Measurements from ENCODE around the gene ABHD11. TPM values are rescaled to one million over a fixed set of nuclear protein-coding genes. Genes with fewer than 3 reads are reported as not detected.

Gene ABHD11
- polyA plus RNA-seq, 2 donors: 22.6 to 28.3 TPM

GRCh38 chr7:73736885-73737284, 1.7 kb downstream of the ABHD11 start:
- Histone ChIP-seq H3K4me1 (ENCODE audit: control insufficient read depth in 2 of 2, insufficient read depth in 2 of 2, low read length in 1 of 2) (peaks cover 0 to 22% of the 10 kb centered on the region in 2 donors), H3K4me3 (ENCODE audit: low read depth in 1 of 2, low read length in 2 of 2) (no peak overlapping the region), H3K9me3 (ENCODE audit: control insufficient read depth in 2 of 2, insufficient read depth in 1 of 2, low read depth in 1 of 2, low read length in 1 of 2) (no peaks in the 10 kb centered on the region), H3K36me3 (ENCODE audit: control insufficient read depth in 2 of 2, insufficient read depth in 2 of 2, low read length in 1 of 2) (peaks cover 5 to 16% of the 10 kb centered on the region in 2 donors), H3K27me3 (ENCODE audit: control insufficient read depth in 1 of 2, insufficient read depth in 2 of 2, low read length in 2 of 2) (no peaks in the 10 kb centered on the region), H3K27ac (ENCODE audit: low read depth in 2 of 2, low read length in 1 of 2) (no peak overlapping the region)
- WGBS, 2 donors: 89 to 93% methylated on average over 14 of the region's 14 CpGs

DNA sequence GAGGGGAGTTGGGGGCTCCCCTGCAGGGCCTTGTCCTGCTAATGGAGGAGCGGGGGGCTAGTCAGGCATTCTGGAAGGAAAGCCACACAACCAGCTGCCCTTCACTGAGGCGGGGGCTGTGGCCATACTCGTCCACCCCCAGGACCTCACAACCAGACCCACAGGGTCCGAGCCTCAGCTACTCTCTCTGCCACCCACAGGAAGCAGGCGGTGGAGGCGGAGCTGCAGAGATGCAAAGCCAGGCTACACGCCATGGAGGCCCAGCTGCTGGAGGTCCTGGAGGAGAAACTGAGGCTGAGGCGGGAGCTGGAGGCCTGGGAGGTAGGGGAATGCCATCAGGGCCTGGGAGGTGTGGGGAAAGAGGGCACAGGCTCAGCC, 3.1 kb downstream of the ABHD11 start:
- peak overlapping the region; percentile 62 to 89 for H3K27ac ChIP-seq (ENCODE audit: low read depth in 2 of 2, low read length in 1 of 2)
- no peaks in the 10 kb centered on the region for H3K27me3 ChIP-seq (ENCODE audit: control insufficient read depth in 1 of 2, insufficient read depth in 2 of 2, low read length in 2 of 2)
- H3K4me3 ChIP-seq (ENCODE audit: low read depth in 1 of 2, low read length in 2 of 2): no peak overlapping the region
- H3K4me1 ChIP-seq (ENCODE audit: control insufficient read depth in 2 of 2, insufficient read depth in 2 of 2, low read length in 1 of 2): peaks cover 0 to 22% of the 10 kb centered on the region in 2 donors
- peaks cover 5 to 16% of the 10 kb centered on the region in 2 donors for H3K36me3 ChIP-seq (ENCODE audit: control insufficient read depth in 2 of 2, insufficient read depth in 2 of 2, low read length in 1 of 2)
- WGBS, 2 donors: 87 to 88% methylated on average over 8 of the region's 8 CpGs
- H3K9me3 ChIP-seq (ENCODE audit: control insufficient read depth in 2 of 2, insufficient read depth in 1 of 2, low read depth in 1 of 2, low read length in 1 of 2): no peaks in the 10 kb centered on the region

GRCh38 chr7:73734619-73735527, 3.7 kb downstream of the ABHD11 start:
- Histone ChIP-seq H3K9me3 (ENCODE audit: control insufficient read depth in 2 of 2, insufficient read depth in 1 of 2, low read depth in 1 of 2, low read length in 1 of 2) (no peaks in the 10 kb centered on the region), H3K4me1 (ENCODE audit: control insufficient read depth in 2 of 2, insufficient read depth in 2 of 2, low read length in 1 of 2) (peaks cover 0 to 22% of the 10 kb centered on the region in 2 donors), H3K27ac (ENCODE audit: low read depth in 2 of 2, low read length in 1 of 2) (peak overlapping the region; percentile 62 to 89), H3K36me3 (ENCODE audit: control insufficient read depth in 2 of 2, insufficient read depth in 2 of 2, low read length in 1 of 2) (peaks cover 5 to 16% of the 10 kb centered on the region in 2 donors), H3K4me3 (ENCODE audit: low read depth in 1 of 2, low read length in 2 of 2) (no peak overlapping the region), H3K27me3 (ENCODE audit: control insufficient read depth in 1 of 2, insufficient read depth in 2 of 2, low read length in 2 of 2) (no peaks in the 10 kb centered on the region)
- WGBS, 2 donors: 57% methylated on average over 15 to 16 of the region's 16 CpGs

DNA sequence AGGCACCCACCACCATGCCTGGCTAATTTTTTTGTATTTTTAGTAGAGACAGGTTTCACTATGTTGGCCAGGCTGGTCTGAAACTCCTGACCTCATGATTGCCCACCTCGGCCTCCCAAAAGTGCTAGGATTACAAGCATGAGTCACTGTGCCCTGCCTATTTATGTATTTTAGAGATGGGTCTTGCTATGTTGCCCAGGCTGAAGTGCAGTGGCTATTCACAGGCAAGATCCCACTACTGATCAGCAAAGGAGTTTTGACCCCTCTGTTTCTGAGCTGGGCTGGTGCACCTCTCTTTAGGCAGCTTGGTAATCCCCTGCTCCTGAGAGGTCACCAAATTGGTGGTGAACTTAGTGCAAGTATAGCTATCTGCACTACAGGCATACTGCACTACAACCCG, 6.2 kb downstream of the ABHD11 start:
- no peak overlapping the region for H3K4me3 ChIP-seq (ENCODE audit: low read depth in 1 of 2, low read length in 2 of 2)
- peaks cover 5 to 14% of the 10 kb centered on the region in 2 donors for H3K36me3 ChIP-seq (ENCODE audit: control insufficient read depth in 2 of 2, insufficient read depth in 2 of 2, low read length in 1 of 2)
- H3K4me1 ChIP-seq (ENCODE audit: control insufficient read depth in 2 of 2, insufficient read depth in 2 of 2, low read length in 1 of 2): peaks cover 0 to 13% of the 10 kb centered on the region in 2 donors
- H3K27me3 ChIP-seq (ENCODE audit: control insufficient read depth in 1 of 2, insufficient read depth in 2 of 2, low read length in 2 of 2): no peaks in the 10 kb centered on the region
- 51 to 66% methylated on average over 2 of the region's 2 CpGs for WGBS, 2 donors
- H3K27ac ChIP-seq (ENCODE audit: low read depth in 2 of 2, low read length in 1 of 2): no peak overlapping the region
- no peaks in the 10 kb centered on the region for H3K9me3 ChIP-seq (ENCODE audit: control insufficient read depth in 2 of 2, insufficient read depth in 1 of 2, low read depth in 1 of 2, low read length in 1 of 2)

GRCh38 chr7:73730485-73730884, 8.1 kb downstream of the ABHD11 start:
- Histone ChIP-seq H3K4me1 (ENCODE audit: control insufficient read depth in 2 of 2, insufficient read depth in 2 of 2, low read length in 1 of 2) (peaks cover 0 to 11% of the 10 kb centered on the region in 2 donors), H3K27ac (ENCODE audit: low read depth in 2 of 2, low read length in 1 of 2) (no peak overlapping the region), H3K27me3 (ENCODE audit: control insufficient read depth in 1 of 2, insufficient read depth in 2 of 2, low read length in 2 of 2) (no peaks in the 10 kb centered on the region), H3K4me3 (ENCODE audit: low read depth in 1 of 2, low read length in 2 of 2) (no peak overlapping the region), H3K36me3 (ENCODE audit: control insufficient read depth in 2 of 2, insufficient read depth in 2 of 2, low read length in 1 of 2) (no peaks in the 10 kb centered on the region), H3K9me3 (ENCODE audit: control insufficient read depth in 2 of 2, insufficient read depth in 1 of 2, low read depth in 1 of 2, low read length in 1 of 2) (no peaks in the 10 kb centered on the region)
- 41 to 42% methylated on average over 3 of the region's 3 CpGs for WGBS, 2 donors

DNA sequence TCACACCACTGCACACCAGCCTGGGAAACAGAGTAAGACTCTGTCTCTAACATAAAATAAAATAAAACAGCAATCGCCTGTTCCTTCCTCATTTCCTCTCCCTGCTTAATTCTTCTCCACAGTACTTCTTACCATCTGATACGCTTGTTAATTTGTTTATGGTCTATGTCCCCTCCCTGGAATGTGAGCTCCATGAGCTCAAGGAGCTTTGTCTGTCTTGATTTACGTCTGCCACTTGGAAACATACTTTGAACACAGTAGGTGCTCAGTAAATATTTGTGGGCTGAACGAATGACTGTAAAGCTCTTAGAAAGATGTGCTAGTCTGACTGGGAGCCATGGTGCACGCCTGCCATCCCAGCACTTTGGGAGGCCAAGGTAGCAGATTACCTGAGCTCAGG, 10.1 kb downstream of the ABHD11 start:
- 56% methylated on average over 5 of the region's 5 CpGs for WGBS, 2 donors
- H3K9me3 ChIP-seq (ENCODE audit: control insufficient read depth in 2 of 2, insufficient read depth in 1 of 2, low read depth in 1 of 2, low read length in 1 of 2): no peaks in the 10 kb centered on the region

GRCh38 chr7:73727952-73728351, 10.7 kb downstream of the ABHD11 start:
- Histone ChIP-seq H3K4me3 (ENCODE audit: low read depth in 1 of 2, low read length in 2 of 2) (no peak overlapping the region), H3K36me3 (ENCODE audit: control insufficient read depth in 2 of 2, insufficient read depth in 2 of 2, low read length in 1 of 2) (no peaks in the 10 kb centered on the region), H3K27me3 (ENCODE audit: control insufficient read depth in 1 of 2, insufficient read depth in 2 of 2, low read length in 2 of 2) (no peaks in the 10 kb centered on the region), H3K27ac (ENCODE audit: low read depth in 2 of 2, low read length in 1 of 2) (no peak overlapping the region), H3K4me1 (ENCODE audit: control insufficient read depth in 2 of 2, insufficient read depth in 2 of 2, low read length in 1 of 2) (peaks cover 0 to 2% of the 10 kb centered on the region in 2 donors), H3K9me3 (ENCODE audit: control insufficient read depth in 2 of 2, insufficient read depth in 1 of 2, low read depth in 1 of 2, low read length in 1 of 2) (no peaks in the 10 kb centered on the region)
- 75 to 77% methylated on average over 3 of the region's 3 CpGs for WGBS, 2 donors

More for the DNA sequence above, 10.1 kb downstream of the ABHD11 start:
- H3K36me3 ChIP-seq (ENCODE audit: control insufficient read depth in 2 of 2, insufficient read depth in 2 of 2, low read length in 1 of 2): no peaks in the 10 kb centered on the region
- H3K4me1 ChIP-seq (ENCODE audit: control insufficient read depth in 2 of 2, insufficient read depth in 2 of 2, low read length in 1 of 2): peaks cover 0 to 2% of the 10 kb centered on the region in 2 donors
- H3K27me3 ChIP-seq (ENCODE audit: control insufficient read depth in 1 of 2, insufficient read depth in 2 of 2, low read length in 2 of 2): no peaks in the 10 kb centered on the region
- no peak overlapping the region for H3K4me3 ChIP-seq (ENCODE audit: low read depth in 1 of 2, low read length in 2 of 2)
- H3K27ac ChIP-seq (ENCODE audit: low read depth in 2 of 2, low read length in 1 of 2): no peak overlapping the region

- Histone ChIP-seq H3K9me3 (ENCODE audit: control insufficient read depth in 2 of 2, insufficient read depth in 1 of 2, low read depth in 1 of 2, low read length in 1 of 2) (no peaks in the 10 kb centered on the region), H3K27ac (ENCODE audit: low read depth in 2 of 2, low read length in 1 of 2) (no peak overlapping the region), H3K36me3 (ENCODE audit: control insufficient read depth in 2 of 2, insufficient read depth in 2 of 2, low read length in 1 of 2) (no peaks in the 10 kb centered on the region), H3K27me3 (ENCODE audit: control insufficient read depth in 1 of 2, insufficient read depth in 2 of 2, low read length in 2 of 2) (no peaks in the 10 kb centered on the region), H3K4me1 (ENCODE audit: control insufficient read depth in 2 of 2, insufficient read depth in 2 of 2, low read length in 1 of 2) (peaks cover 0 to 4% of the 10 kb centered on the region in 2 donors), H3K4me3 (ENCODE audit: low read depth in 1 of 2, low read length in 2 of 2) (no peak overlapping the region)
- WGBS, 2 donors: 41 to 65% methylated on average over 1 of the region's 1 CpG
These were observed 12.5 kb downstream of the ABHD11 start for GRCh38 chr7:73726083-73726466.

DNA sequence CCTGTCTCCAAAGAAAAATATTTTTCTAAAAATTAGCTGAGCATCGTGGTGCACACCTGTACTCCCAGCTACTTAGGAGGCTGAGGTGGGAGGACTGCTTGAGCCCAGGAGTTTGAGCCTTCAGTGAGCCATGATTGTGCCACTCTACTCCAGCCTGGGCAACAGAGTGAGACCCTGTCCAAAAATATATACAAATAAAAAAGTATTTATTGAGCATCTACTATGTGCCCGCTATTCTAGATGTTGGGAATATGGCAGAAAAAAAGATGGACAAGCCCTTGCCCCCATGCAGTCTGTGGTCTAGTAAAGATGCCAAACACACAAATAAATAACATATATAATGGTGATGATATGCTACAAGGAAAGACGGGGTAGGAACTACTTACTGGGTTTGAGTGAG, 14.8 kb downstream of the ABHD11 start:
- Histone ChIP-seq H3K36me3 (ENCODE audit: control insufficient read depth in 2 of 2, insufficient read depth in 2 of 2, low read length in 1 of 2) (no peaks in the 10 kb centered on the region), H3K27ac (ENCODE audit: low read depth in 2 of 2, low read length in 1 of 2) (no peak overlapping the region), H3K4me3 (ENCODE audit: low read depth in 1 of 2, low read length in 2 of 2) (no peak overlapping the region), H3K4me1 (ENCODE audit: control insufficient read depth in 2 of 2, insufficient read depth in 2 of 2, low read length in 1 of 2) (peaks cover 3 to 4% of the 10 kb centered on the region in 2 donors), H3K27me3 (ENCODE audit: control insufficient read depth in 1 of 2, insufficient read depth in 2 of 2, low read length in 2 of 2) (no peaks in the 10 kb centered on the region), H3K9me3 (ENCODE audit: control insufficient read depth in 2 of 2, insufficient read depth in 1 of 2, low read depth in 1 of 2, low read length in 1 of 2) (no peaks in the 10 kb centered on the region)
- 89 to 91% methylated on average over 3 of the region's 3 CpGs for WGBS, 2 donors

DNA sequence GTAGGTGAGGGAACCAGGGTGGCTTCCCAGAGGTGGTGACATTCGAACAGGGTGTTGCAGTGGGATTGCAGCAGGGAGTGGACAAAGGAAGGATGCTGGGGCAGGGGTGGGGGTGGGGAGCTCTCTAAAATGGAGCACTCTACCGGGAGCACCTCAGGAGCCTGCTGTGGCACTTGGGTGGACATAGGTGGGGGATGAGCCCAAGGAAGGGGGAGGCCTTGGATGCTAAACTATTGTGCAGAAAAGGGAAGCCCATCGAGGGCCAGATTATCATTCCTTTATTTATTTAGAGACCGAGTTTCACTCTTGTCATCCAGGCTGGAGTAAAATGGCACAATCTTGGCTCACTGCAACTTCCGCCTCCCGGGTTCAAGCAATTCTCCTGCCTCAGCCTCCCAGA, 15.8 kb downstream of the ABHD11 start:
- no peaks in the 10 kb centered on the region for H3K36me3 ChIP-seq (ENCODE audit: control insufficient read depth in 2 of 2, insufficient read depth in 2 of 2, low read length in 1 of 2)
- H3K9me3 ChIP-seq (ENCODE audit: control insufficient read depth in 2 of 2, insufficient read depth in 1 of 2, low read depth in 1 of 2, low read length in 1 of 2): no peaks in the 10 kb centered on the region
- 58 to 72% methylated on average over 6 of the region's 6 CpGs for WGBS, 2 donors
- peaks cover 4 to 7% of the 10 kb centered on the region in 2 donors for H3K4me1 ChIP-seq (ENCODE audit: control insufficient read depth in 2 of 2, insufficient read depth in 2 of 2, low read length in 1 of 2)
- no peaks in the 10 kb centered on the region for H3K27me3 ChIP-seq (ENCODE audit: control insufficient read depth in 1 of 2, insufficient read depth in 2 of 2, low read length in 2 of 2)
- H3K4me3 ChIP-seq (ENCODE audit: low read depth in 1 of 2, low read length in 2 of 2): no peak overlapping the region
- H3K27ac ChIP-seq (ENCODE audit: low read depth in 2 of 2, low read length in 1 of 2): no peak overlapping the region

Measured in esophagus (tissue), 2 donors.